Muscle layer of duodenum (tissue), 2 donors: ENCODE measurements around the gene ANO1.

ENCODE experiments used
- H3K27ac ChIP-seq: one replicate; pipeline ENCODE4 v1.7.0; 2013; ENCODE audit warnings: mild to moderate bottlenecking, low read length
- H3K27me3 ChIP-seq: one replicate; pipeline ENCODE4 v1.7.0; 2013; ENCODE audit warnings: low read depth, mild to moderate bottlenecking, control low read depth, low read length
- H3K36me3 ChIP-seq, 2 donors: one replicate each; pipeline ENCODE4 v1.7.0; 2013; ENCODE audit warnings: low read length in 2 of 2, control low read depth in 1 of 2, mild to moderate bottlenecking in 1 of 2; ENCODE audit not compliant: insufficient read depth in 2 of 2, control insufficient read depth in 1 of 2
- H3K4me1 ChIP-seq, 2 donors: one replicate each; pipeline ENCODE4 v1.7.0; 2013; ENCODE audit warnings: low read length in 2 of 2, mild to moderate bottlenecking in 2 of 2, control low read depth in 1 of 2, moderate library complexity in 1 of 2; ENCODE audit not compliant: insufficient read depth in 2 of 2, control insufficient read depth in 1 of 2
- H3K4me3 ChIP-seq, 2 donors: one replicate each; pipeline ENCODE4 v1.7.0; 2013; ENCODE audit warnings: low read length in 2 of 2, low read depth in 1 of 2, mild to moderate bottlenecking in 1 of 2
- H3K9me3 ChIP-seq, 2 donors: one replicate each; pipeline ENCODE4 v1.7.0; 2013; ENCODE audit warnings: low read length in 2 of 2, control low read depth in 1 of 2, mild to moderate bottlenecking in 1 of 2; ENCODE audit not compliant: control insufficient read depth in 1 of 2
- donor health status: healthy.

Gene ANO1

GRCh38 chr11:70036971-70037882 lies 40.9 kb upstream of the ANO1 start:
- Histone ChIP-seq H3K9me3 (peaks cover 0 to 19% of the 10 kb centered on the region in 2 donors), H3K4me3 (no peak overlapping the region), H3K27me3 (no peaks in the 10 kb centered on the region), H3K27ac (no peak overlapping the region), H3K36me3 (no peaks in the 10 kb centered on the region), H3K4me1 (no peaks in the 10 kb centered on the region)

DNA sequence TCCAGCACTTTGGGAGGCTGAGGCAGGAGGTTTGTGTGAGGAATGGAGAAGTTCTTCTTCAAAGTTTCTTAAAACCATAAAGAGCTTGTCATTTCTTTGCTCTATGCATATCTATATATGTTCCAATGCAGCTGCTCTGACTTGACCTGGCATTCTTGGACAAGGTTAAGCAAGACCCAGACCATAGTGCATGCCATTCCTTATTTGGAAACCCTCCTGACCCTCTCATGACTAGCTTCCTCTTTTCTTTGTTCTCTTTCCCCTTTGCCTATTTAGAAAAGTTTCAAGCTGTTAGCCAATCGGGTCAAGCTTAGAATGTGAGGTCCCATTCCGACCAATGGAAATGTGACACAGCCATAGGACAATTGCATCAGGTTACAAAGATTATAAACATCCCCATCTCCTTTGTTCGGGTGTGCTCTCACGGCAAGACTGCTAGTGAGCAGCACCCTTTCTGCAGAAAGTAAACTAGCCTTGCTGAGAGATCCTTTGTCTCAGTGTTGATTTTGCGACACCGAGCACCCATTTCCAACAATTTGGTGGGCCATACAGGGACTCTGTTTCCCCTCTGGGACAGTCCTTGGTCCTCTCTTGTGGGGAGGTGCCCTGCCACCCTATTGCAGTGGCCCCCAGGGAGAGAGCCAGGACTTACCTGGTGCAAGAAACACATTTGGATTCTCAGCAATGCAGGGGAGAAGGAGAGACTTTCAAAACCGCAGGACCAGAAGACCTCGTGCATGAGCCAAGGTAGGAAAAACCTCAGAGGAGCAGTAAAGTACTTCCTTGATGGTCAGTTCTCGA lies 39.9 kb upstream of the ANO1 start:
- Histone ChIP-seq H3K4me1 (no peaks in the 10 kb centered on the region), H3K36me3 (no peaks in the 10 kb centered on the region), H3K27me3 (no peaks in the 10 kb centered on the region), H3K27ac (no peak overlapping the region), H3K9me3 (peaks cover 0 to 27% of the 10 kb centered on the region in 2 donors), H3K4me3 (no peak overlapping the region)

- no peaks in the 10 kb centered on the region for H3K36me3 ChIP-seq
- no peak overlapping the region for H3K4me3 ChIP-seq
- H3K27me3 ChIP-seq, result no peaks in the 10 kb centered on the region
- H3K9me3 ChIP-seq, result peaks cover 0 to 29% of the 10 kb centered on the region in 2 donors
- no peak overlapping the region for H3K27ac ChIP-seq
- no peaks in the 10 kb centered on the region for H3K4me1 ChIP-seq
Observed at GRCh38 chr11:70040452-70040851, 37.7 kb upstream of the ANO1 start.

DNA sequence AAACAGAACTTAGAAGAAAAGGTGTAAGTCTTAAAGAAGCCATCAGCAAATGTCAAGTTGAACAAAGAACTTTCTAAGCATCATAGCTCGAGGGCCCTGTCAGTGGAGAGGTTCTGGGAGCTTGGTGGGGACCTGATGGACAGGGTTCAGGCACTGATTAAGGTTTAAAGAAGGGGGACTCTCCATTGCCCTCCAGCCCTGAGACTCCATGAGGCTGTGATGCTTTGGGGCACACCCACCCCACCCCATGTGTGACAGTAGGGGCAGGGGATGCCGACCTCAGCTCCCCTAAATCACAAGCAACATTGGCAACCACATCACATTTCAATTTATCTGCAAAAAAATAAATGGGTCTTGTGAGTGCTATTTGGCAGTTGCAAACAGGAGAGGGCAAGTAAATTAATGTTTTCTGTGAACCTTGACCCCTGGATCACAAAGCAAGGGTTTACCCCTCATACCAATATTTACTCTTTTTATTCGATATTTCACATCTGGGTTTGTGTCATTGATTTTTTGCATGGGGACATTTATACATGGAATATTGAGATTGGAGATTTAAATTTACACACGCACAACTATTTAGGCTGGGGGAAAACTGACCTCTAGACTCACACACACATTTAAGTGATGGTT lies 37.1 kb upstream of the ANO1 start:
- H3K4me3 ChIP-seq, result no peak overlapping the region
- no peaks in the 10 kb centered on the region for H3K36me3 ChIP-seq
- no peaks in the 10 kb centered on the region for H3K4me1 ChIP-seq
- H3K27me3 ChIP-seq, result no peaks in the 10 kb centered on the region
- H3K9me3 ChIP-seq, result peaks cover 0 to 29% of the 10 kb centered on the region in 2 donors
- no peak overlapping the region for H3K27ac ChIP-seq

DNA sequence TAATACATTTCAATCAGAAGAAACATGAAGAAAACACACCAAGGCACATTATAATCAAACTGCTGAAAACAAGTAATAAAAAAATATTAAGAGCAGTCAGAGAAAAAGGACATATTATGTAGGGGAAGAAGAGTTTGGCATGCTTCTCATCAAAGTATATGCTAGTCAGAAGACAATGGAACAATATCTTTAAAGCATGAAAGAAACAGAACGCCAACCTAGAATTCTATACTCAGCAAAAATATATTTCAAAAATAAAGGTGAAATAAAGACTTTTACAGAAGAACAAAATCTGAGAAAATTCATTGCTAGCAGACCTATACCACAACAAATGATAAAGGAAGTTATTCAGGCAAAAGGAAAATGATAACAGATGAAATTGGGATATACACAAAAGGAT lies 34.6 kb upstream of the ANO1 start:
- no peak overlapping the region for H3K4me3 ChIP-seq
- H3K9me3 ChIP-seq, result peaks cover 0 to 24% of the 10 kb centered on the region in 2 donors
- H3K27ac ChIP-seq, result no peak overlapping the region
- H3K36me3 ChIP-seq, result no peaks in the 10 kb centered on the region
- no peaks in the 10 kb centered on the region for H3K4me1 ChIP-seq
- no peaks in the 10 kb centered on the region for H3K27me3 ChIP-seq

GRCh38 chr11:70046089-70046488 lies 32.0 kb upstream of the ANO1 start:
- H3K27me3 ChIP-seq, result peaks cover 4% of the 10 kb centered on the region
- H3K4me1 ChIP-seq, result no peaks in the 10 kb centered on the region
- H3K27ac ChIP-seq, result no peak overlapping the region
- H3K9me3 ChIP-seq, result peaks cover 0 to 16% of the 10 kb centered on the region in 2 donors
- no peak overlapping the region for H3K4me3 ChIP-seq
- H3K36me3 ChIP-seq, result no peaks in the 10 kb centered on the region

GRCh38 chr11:70048279-70049024 lies 29.7 kb upstream of the ANO1 start:
- no peaks in the 10 kb centered on the region for H3K4me1 ChIP-seq
- no peak overlapping the region for H3K4me3 ChIP-seq
- H3K36me3 ChIP-seq, result no peaks in the 10 kb centered on the region
- H3K27me3 ChIP-seq, result peaks cover 4% of the 10 kb centered on the region
- peaks cover under 1 to 4% of the 10 kb centered on the region in 2 donors for H3K9me3 ChIP-seq
- no peak overlapping the region for H3K27ac ChIP-seq

DNA sequence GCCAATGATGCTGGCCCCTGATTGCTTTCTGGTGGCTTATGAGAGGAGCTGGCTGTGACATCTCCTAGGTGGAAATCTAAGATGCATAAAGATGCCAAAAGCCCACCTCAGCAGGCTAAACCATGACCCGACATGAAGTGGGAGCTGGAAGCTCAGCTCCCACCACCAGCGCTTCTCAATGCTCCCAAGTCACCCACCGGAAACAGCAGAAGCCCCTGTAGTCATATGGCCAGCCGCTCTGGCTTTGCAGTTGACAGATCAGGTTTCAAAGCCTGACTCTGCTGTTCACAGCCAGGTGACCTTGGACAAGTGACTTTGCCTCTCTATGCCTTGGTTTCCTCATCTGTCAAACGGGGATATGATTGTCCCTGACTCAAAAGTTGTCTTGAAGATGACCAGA lies 29.1 kb upstream of the ANO1 start:
- Histone ChIP-seq H3K4me1 (no peaks in the 10 kb centered on the region), H3K27me3 (peaks cover 4% of the 10 kb centered on the region), H3K27ac (no peak overlapping the region), H3K36me3 (no peaks in the 10 kb centered on the region), H3K9me3 (peaks cover under 1 to 5% of the 10 kb centered on the region in 2 donors), H3K4me3 (no peak overlapping the region)

GRCh38 chr11:70050243-70050642 lies 27.9 kb upstream of the ANO1 start:
- Histone ChIP-seq H3K36me3 (no peaks in the 10 kb centered on the region), H3K4me1 (no peaks in the 10 kb centered on the region), H3K4me3 (no peak overlapping the region), H3K27ac (no peak overlapping the region), H3K27me3 (peaks cover 4% of the 10 kb centered on the region), H3K9me3 (peaks cover 4 to 7% of the 10 kb centered on the region in 2 donors)

DNA sequence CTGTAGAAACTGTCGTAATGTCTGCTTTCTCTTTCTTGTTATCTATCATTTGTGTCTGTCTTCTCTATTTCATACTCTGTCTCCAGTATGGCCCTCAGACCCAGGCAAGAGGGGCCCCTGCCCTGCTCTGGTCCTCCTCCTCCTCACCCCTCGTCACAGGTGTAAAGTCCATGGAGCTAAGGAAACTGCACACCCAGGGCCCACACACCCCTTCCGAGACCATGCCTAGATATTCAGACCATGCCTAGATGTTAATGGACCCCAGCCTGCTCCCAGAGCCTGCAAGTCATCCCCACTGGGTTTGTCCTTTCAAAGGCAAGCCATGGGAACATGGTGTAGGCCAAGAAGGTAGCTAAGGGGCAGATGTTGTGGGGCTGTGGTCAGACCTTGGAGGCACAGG lies 24.1 kb upstream of the ANO1 start:
- no peaks in the 10 kb centered on the region for H3K4me1 ChIP-seq
- no peaks in the 10 kb centered on the region for H3K36me3 ChIP-seq
- H3K4me3 ChIP-seq, result no peak overlapping the region
- peaks cover 4 to 7% of the 10 kb centered on the region in 2 donors for H3K9me3 ChIP-seq
- peaks cover 4% of the 10 kb centered on the region for H3K27me3 ChIP-seq
- no peak overlapping the region for H3K27ac ChIP-seq
